Femur (tissue), 1 donor: ENCODE measurements around the gene DLL3.

ENCODE experiments used
- DNase-seq: peaks from one replicate; pipeline ENCODE4 v3.0.0-alpha.2; 2017

The DLL3 gene

DNA sequence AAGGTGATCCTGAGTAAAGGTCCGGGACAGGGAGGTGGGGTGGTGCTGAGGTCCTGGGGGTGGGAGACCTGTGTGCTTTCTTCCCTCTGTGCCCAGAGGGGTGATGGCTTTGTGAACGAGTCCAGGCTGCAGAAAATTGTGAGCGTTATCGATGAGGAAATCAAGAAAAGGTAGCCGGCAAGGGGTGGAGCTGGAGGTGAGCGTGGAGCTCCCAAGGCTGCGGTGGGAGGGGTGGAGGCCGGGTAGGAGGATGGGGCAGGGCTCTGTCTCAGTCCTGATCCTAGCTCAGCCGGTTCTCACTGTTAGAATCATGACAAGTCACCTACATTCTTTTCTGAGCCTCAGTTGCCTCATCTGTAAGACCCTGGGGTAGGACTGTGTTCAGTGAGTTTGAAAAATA is 20.2 kb downstream of the DLL3 start:
- no peak for DNase-seq

DNA sequence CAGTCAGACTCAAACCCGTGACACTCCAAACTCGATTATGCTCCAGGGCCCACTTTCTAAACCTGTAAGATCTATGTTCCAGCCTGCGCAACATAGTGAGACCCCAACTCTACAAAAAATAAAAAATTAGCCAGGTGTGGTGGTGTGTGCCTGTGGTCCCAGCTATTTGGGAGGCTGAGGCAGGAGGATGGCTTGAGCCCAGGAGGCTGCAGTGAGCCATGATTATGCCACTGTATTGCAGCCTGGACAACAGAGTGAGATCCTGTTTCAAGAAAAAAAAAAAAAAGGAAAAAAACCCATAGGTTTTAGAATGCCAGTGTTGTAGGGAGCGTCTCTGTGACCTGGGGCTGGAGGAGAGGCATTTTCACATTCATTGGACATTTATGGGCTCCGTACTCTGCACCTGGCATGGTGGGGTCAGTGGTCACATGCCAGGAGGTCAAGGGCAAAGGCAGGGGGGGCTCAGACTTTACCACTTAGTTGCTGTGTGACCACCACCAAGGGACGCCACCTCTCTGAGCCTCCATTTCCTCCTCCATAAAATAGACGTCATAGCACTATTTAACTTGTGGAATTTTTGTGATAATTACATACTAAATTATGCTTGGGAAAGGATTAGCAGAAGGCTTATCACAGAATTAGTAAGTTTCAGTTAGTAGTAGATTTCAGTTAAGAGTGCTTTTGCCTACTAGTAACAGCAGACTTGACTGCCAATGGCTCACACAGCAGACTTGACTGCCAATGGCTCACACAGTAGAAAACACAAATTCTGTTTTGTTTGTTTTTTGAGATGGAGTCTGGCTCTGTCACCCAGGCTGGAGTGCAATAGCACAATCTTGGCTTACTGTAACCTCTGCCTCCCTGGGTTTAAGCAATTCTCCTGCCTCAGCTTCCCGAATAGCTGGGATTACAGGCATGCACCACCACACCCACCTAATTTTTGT is 22.1 kb downstream of the DLL3 start:
- DNase-seq, result no peak

DNA sequence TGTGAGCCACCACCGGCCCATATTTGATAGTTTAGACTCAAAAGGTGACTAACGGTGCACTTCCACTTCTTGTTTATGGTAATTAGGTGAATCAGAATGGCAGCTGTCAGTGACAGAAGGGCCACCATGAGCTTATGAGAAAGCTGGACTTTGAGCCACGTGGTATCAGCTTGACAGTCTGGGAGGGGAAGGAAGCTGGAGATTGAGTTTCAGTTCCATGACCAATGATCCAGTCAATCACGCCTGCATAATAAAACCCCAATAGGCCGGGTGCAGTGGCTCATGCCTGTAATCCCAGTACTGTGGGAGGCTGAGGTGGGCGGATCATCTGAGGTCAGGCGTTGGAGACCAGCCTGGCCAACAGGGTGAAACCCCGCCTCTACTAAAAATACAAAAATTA is 25.7 kb downstream of the DLL3 start:
- no peak for DNase-seq

GRCh38 chr19:39525205-39525604 is 26.5 kb downstream of the DLL3 start:
- DNase-seq, result no peak

- DNase-seq, result no peak
Observed at GRCh38 chr19:39531834-39532232, 33.1 kb downstream of the DLL3 start.

DNA sequence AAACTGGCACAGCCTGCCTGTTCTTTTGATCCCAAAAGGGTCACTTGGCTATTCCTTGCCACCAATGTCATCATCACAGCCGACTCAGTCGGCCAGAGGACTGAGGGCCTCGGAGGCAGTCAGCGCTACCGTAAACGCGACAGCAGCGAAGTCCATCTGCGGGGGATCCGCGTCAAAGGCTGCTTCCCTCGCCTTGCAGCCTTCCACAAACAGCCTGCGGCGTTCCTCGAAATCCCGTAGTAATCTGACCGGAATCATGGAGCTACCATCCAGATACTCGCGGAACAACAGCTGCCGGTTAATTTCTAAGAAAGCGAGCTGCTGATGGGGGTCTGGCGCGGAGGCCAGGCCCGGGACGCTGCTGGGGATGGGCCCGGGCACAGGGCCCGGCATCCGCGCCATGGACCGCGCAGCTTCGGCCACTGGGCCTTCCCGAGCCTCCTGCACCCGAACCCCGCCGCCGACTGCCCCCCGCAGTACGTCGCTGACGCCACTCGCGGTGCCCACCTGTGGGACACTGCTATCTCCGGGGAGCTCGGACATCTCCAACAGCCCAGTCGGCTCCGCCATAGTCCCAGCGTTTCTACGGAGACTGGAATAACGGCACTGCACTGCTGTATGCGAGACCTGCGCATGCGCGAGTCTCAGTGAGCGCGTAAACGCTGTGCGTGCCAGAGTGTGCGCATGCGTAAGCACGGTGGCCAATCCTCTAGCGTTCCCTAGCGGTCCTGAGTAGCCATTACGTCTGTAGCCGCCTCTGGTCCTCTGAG is 33.7 kb downstream of the DLL3 start, which contains the start of gene EID2B:
TSS of gene EID2B (minus strand) at position 620 of the 770 bp plus-strand sequence. CDS start at position 570, 50 bp downstream.
- DNase-seq, result peak; percentile 98

GRCh38 chr19:39533003-39533512 is 34.3 kb downstream of the DLL3 start:
- no peak for DNase-seq

DNA sequence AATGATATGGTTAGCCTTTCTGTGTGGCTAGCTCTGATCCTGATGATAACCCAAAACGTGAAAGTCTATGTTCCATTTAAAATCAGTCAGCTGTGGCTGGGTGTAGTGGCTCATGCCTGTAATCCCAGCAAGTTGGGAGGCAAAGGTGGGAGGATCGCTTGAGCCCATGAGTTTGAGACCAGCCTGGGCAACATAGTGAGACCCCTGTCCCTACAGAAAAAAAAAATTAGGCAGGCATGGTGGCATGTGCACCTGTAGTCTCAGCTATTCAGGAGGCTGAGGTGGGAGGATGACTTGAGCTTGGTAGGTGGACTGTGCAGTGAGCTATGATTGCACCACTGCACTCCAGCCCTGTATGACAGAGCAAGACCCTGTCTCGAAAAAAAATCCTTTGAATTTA is 35.0 kb downstream of the DLL3 start:
- no peak for DNase-seq

- no peak for DNase-seq
Observed at GRCh38 chr19:39539165-39539517, 40.4 kb downstream of the DLL3 start.

GRCh38 chr19:39539518-39540332 is 41.0 kb downstream of the DLL3 start, which contains the start of gene EID2:
Gene EID2, minus strand, starts transcription at chr19:39540161. Its CDS starts 82 bp downstream, at chr19:39540079.
- DNase-seq, result peak; percentile 98

DNA sequence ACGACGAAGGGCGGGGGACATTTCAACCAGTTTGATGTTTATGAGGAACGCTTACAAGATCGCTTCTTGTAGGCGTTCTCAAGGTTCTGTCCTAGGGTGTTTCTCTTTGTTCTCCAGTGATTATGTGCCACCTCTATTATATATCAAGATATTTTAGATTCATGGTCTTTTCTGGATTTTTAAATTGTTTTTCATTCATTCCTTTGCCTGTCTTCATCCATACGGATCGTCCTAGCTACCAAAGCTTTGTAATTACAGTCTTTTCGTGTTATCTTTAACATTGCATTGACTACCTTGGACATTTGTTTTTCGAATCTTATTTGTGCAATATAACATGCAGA is 41.6 kb downstream of the DLL3 start:
- DNase-seq, result no peak

DNA sequence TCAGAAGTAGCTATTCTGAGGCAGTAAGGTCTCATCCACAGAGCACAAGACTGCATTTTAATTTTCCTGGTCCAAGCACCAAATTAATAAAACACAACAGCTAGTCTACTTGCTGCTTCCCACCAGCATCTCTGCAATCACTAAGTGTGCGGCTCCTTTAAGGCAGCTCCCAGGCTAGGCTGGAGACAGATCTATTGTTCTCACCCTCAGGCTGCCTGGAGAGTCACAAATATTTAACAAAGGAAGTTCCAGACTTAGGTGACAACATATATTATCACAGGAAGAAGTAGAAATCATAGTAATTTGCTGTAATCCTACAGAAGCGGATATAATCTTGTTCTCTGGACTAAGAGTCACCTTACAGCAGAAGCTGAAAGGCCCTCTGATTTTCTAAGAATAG is 43.5 kb downstream of the DLL3 start:
- DNase-seq, result no peak

GRCh38 chr19:39543477-39543857 is 44.7 kb downstream of the DLL3 start:
- no peak for DNase-seq

GRCh38 chr19:39544226-39544903 is 45.6 kb downstream of the DLL3 start:
- no peak for DNase-seq

- no peak for DNase-seq
Observed at GRCh38 chr19:39544911-39545310, 46.2 kb downstream of the DLL3 start.

DNA sequence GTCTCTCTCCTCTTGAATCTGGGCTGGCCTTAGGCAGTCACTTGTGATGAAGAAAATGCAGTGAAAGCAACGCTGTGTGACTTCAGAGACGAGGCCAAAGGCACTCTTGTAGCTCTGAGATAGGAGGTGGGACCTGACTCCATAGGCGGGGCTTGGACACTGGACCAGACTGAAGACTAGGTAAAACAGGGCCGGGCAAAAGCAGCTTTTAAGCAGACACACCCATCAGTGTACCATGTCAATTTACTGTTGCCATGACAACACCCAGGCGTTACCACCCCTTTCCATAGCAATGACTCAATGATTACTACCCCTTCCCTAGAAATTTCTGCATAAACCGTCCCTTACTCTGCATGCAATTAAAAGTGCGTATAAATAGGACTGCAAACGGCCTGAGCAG is 47.9 kb downstream of the DLL3 start:
- DNase-seq, result no peak

DNA sequence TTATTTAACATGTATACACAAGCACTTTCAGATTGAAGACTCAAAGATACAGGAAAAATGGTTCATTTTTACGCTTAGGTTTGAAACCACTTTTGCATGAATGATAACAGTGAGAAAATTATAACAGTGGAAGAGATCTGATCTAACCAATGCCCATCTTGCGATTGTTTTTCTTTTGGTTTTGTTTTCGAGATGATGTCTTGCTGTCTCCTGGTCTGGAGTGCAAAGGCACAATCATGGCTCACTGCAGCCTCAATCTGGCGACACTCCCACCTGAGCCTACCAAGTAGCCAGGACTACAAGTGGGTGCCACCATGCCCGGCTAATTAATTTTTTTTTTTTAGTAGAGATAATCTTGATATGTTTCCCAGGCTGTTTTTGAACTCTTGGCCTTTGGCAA is 51.5 kb downstream of the DLL3 start:
- DNase-seq, result no peak

DNA sequence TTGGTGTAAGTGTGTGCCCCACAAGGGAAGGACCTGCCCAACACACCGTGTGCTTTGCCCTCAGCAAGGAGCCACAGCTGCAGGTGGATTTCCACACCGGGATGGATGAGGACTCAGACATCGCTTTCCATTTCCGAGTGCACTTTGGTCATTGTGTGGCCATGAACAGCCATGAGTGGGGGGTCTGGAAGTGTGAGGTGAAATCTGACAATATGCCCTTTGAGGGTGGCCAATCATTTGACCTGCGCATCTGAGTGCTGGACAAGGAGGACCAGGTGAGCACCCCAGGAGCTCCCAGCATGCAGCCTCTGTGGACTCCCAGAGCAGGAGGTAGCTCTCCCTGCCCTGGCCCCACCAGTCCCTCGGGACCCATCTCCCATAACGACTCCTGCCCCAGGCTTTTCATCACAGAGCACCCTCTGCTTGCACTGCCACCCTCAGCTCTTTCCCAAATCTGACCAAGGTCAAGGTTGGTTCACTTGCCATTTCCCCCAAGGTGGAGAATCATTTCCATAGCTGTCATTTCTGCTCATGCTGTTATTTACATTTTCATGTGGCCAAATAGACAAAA is 54.4 kb downstream of the DLL3 start:
- DNase-seq, result no peak

- DNase-seq, result no peak
Observed at GRCh38 chr19:39554701-39555311, 56.1 kb downstream of the DLL3 start.

- DNase-seq, result no peak
Observed at GRCh38 chr19:39555883-39556282, 57.1 kb downstream of the DLL3 start.
